Lower leg skin (tissue), 4 donors: ENCODE measurements around the gene SLC39A7. TPM values are rescaled to one million over a fixed set of nuclear protein-coding genes. Genes with fewer than 3 reads are reported as not detected.

Source experiments
- DNase-seq, 2 donors: peaks; one replicate each; pipeline ENCODE4 v3.0.0-alpha.2; 2019; ENCODE audit warnings: low spot score in 2 of 2
- H3K4me3 ChIP-seq: fragments of 200-600 bp; sonication (generic); 2 replicates; pipeline ENCODE4 v1.5.1; 2017; ENCODE audit warnings: mild to moderate bottlenecking, low read depth; ENCODE audit not compliant: poor library complexity, severe bottlenecking
- CTCF ChIP-seq, 3 donors: fragments of 450-650 bp; IDR thresholded peaks; one replicate each; pipeline ENCODE4 v1.5.1; 2016; ENCODE audit warnings: antibody characterized with exemption in 3 of 3, mild to moderate bottlenecking in 3 of 3, moderate library complexity in 2 of 3
- POLR2A ChIP-seq, 2 donors: fragments of 450-650 bp; IDR thresholded peaks; one replicate each; pipeline ENCODE4 v1.6.1; 2016 to 2017; ENCODE audit warnings: antibody characterized with exemption in 2 of 2, mild to moderate bottlenecking in 1 of 2, moderate library complexity in 1 of 2
- WGBS, 2 donors: methylation state at CpG; one replicate each; pipeline ENCODE4 v1.1.5; 2018; 5-methylcytosine and 5-hydroxymethylcytosine counted together
- intact Hi-C: fragments of 100-400 bp; cut with DNase I; formaldehyde crosslinking; loops from one replicate; pipeline ENCODE4 v1.15.0; 2023; ENCODE audit warnings: low total_unique reads
- total RNA-seq, 4 donors: library from RNA; depleted of rRNA; stranded (reverse); fragments of >200 nt; gene quantifications; one replicate each; pipeline ENCODE4 v1.1.0, GENCODE V29; 2016

Gene SLC39A7
- total RNA-seq, 4 donors from 2014 or later: 35.4 to 52.7 (median 39.1) TPM

GRCh38 chr6:33190504-33191107 lies 10.1 kb upstream of the SLC39A7 start:
- TF ChIP-seq POLR2A (IDR thresholded peaks at IDR 0.05): no peak
- TF ChIP-seq CTCF (IDR thresholded peaks at IDR 0.05): no peak

GRCh38 chr6:33191383-33192104 lies 9.1 kb upstream of the SLC39A7 start:
- no peak for TF ChIP-seq CTCF (IDR thresholded peaks at IDR 0.05)
- TF ChIP-seq POLR2A (IDR thresholded peaks at IDR 0.05): no peak
- no peak for DNase-seq
- intact Hi-C loops: no loop called here
- 68 to 69% methylated on average over 7 to 8 of the region's 8 CpGs for WGBS, 2 donors
- H3K4me3 ChIP-seq: no peak overlapping the region

More at GRCh38 chr6:33190504-33191107, 10.1 kb upstream of the SLC39A7 start:
- no peak for DNase-seq
- H3K4me3 ChIP-seq: no peak overlapping the region
- intact Hi-C loops: no loop called here
- 85 to 88% methylated on average over 11 of the region's 11 CpGs for WGBS, 2 donors

- no peak within 1 kb of the TSS for H3K4me3 ChIP-seq
- intact Hi-C loops: no loop called here
- no peak for DNase-seq
- WGBS, 2 donors: 11 to 14% methylated on average over 7 to 18 of the region's 35 CpGs
- TF ChIP-seq POLR2A (IDR thresholded peaks at IDR 0.05) (no peak), CTCF (IDR thresholded peaks at IDR 0.05) (no peak)
Measured at GRCh38 chr6:33192105-33192646, 8.5 kb upstream of the SLC39A7 start, which contains the start of gene COL11A2. Gene COL11A2 (minus strand): TSS chr6:33192467. CDS start chr6:33192240, 227 bp downstream.

- 2 to 5% methylated on average over 24 to 37 of the region's 72 CpGs for WGBS, 2 donors
- TF ChIP-seq CTCF (IDR thresholded peaks at IDR 0.05) (no peak), POLR2A (IDR thresholded peaks at IDR 0.05) (no peak)
- H3K4me3 ChIP-seq: no peak overlapping the region
- no peak for DNase-seq
- intact Hi-C loops: no loop called here
Measured at GRCh38 chr6:33192671-33193602, 7.7 kb upstream of the SLC39A7 start.

GRCh38 chr6:33193619-33194018 lies 7.0 kb upstream of the SLC39A7 start:
- intact Hi-C loops: no loop called here
- 65 to 72% methylated on average over 6 of the region's 6 CpGs for WGBS, 2 donors
- H3K4me3 ChIP-seq: no peak overlapping the region
- no peak for DNase-seq
- no peak for TF ChIP-seq POLR2A (IDR thresholded peaks at IDR 0.05)
- no peak for TF ChIP-seq CTCF (IDR thresholded peaks at IDR 0.05)
